Fibroblast of lung (primary cell): ENCODE data around the gene ATL1. TPM values are rescaled to one million over a fixed set of nuclear protein-coding genes. Genes with fewer than 3 reads are reported as not detected.
"Not testable (repeated sequence)": the region's sequence is repeated elsewhere in the genome, so short reads cannot be mapped to it uniquely, and the experiment has no call there.

Experiments used
- DNase-seq, 2 donors: peaks; one replicate each; pipeline versions ENCODE4 v3.0.0 to v3.0.0-alpha.2; 2010; ENCODE audit warnings: low read depth in 2 of 2
- H2AFZ ChIP-seq: 2 replicates; pipeline ENCODE4 v1.5.1; 2012; ENCODE audit warnings: low read length, control low read depth, inconsistent platforms
- H3K27ac ChIP-seq: 2 replicates; pipeline ENCODE4 v1.5.1; 2011; ENCODE audit warnings: low read length, control low read depth; ENCODE audit not compliant: insufficient read depth
- H3K27me3 ChIP-seq: 2 replicates; pipeline ENCODE4 v1.5.1; 2011; ENCODE audit warnings: mild to moderate bottlenecking, low read length; ENCODE audit not compliant: control insufficient read depth, insufficient read depth
- H3K36me3 ChIP-seq: 2 replicates; pipeline ENCODE4 v1.5.1; 2011; ENCODE audit warnings: low read length; ENCODE audit not compliant: control insufficient read depth, insufficient read depth
- H3K4me1 ChIP-seq: 2 replicates; pipeline ENCODE4 v1.5.1; 2011; ENCODE audit warnings: low read length; ENCODE audit not compliant: control insufficient read depth, insufficient read depth; ENCODE audit errors: extremely low read depth
- H3K4me2 ChIP-seq: 2 replicates; pipeline ENCODE4 v1.5.1; 2011; ENCODE audit warnings: low read length, control low read depth; ENCODE audit not compliant: insufficient read depth; ENCODE audit errors: extremely low read depth
- H3K4me3 ChIP-seq, 4 experiments: fragments of 200-600 bp in 1 of 4; sonication (generic) in 1 of 4; replicated peaks in 1 of 4; 2 replicates each; pipeline ENCODE4 v1.5.1; 2011 to 2016; ENCODE audit warnings: low read length in 4 of 4, low read depth in 3 of 4, mild to moderate bottlenecking in 3 of 4, control low read depth in 2 of 4, inconsistent platforms in 1 of 4, mixed read lengths in 1 of 4; ENCODE audit not compliant: insufficient read depth in 1 of 4; ENCODE audit errors: control extremely low read depth in 1 of 4
- H3K79me2 ChIP-seq: 2 replicates; pipeline ENCODE4 v1.5.1; 2012; ENCODE audit warnings: mild to moderate bottlenecking, low read length, inconsistent platforms; ENCODE audit not compliant: control insufficient read depth, insufficient read depth
- H3K9ac ChIP-seq: 2 replicates; pipeline ENCODE4 v1.5.1; 2011; ENCODE audit warnings: mild to moderate bottlenecking, low read length, control low read depth; ENCODE audit not compliant: insufficient read depth
- H3K9me3 ChIP-seq: 2 replicates; pipeline ENCODE4 v1.5.1; 2012; ENCODE audit warnings: low read depth, low read length; ENCODE audit not compliant: control insufficient read depth, insufficient read depth
- H4K20me1 ChIP-seq: 2 replicates; pipeline ENCODE4 v1.5.1; 2011; ENCODE audit warnings: low read length; ENCODE audit not compliant: control insufficient read depth, insufficient read depth; ENCODE audit errors: extremely low read depth
- EZH2 ChIP-seq: IDR thresholded peaks from 2 replicates; pipeline ENCODE4 v1.5.1; 2012; ENCODE audit warnings: low read length, control low read depth, mild to moderate bottlenecking; ENCODE audit errors: missing control alignments
- polyA plus RNA-seq, 2 donors: library from polyadenylated mRNA; depleted of rRNA in 1 of 2; stranded (reverse) in 1 of 2; unstranded in 1 of 2; fragments of >200 nt; gene quantifications; 2 replicates each; pipeline ENCODE4 v1.2.1, GENCODE V29; 2011 to 2012; ENCODE audit warnings: missing spikeins in 1 of 2
- total RNA-seq: library from RNA; depleted of rRNA; stranded (reverse); fragments of >200 nt; gene quantifications from 2 replicates; pipeline ENCODE4 v1.2.1, GENCODE V29; 2014
- TF ChIP-seq, protein P1 (sequence below), 2 donors: IDR thresholded peaks in 1 of 2; conservative IDR thresholded peaks in 1 of 2; 1 replicate in 1 of 2; 2 replicates in 1 of 2; pipeline ENCODE4 v1.5.1; 2011 to 2012; ENCODE audit warnings: low read length in 2 of 2, control low read depth in 1 of 2, inconsistent platforms in 1 of 2, low read depth in 1 of 2, mild to moderate bottlenecking in 1 of 2

ATL1 gene
- total and polyA plus RNA-seq, 2 donors (not counting 1 experiment from before 2014, with no cell fraction given): 14.9 to 16.2 TPM

GRCh38 chr14:50534997-50535396 lies 24.9 kb upstream of the ATL1 start:
- Histone ChIP-seq H3K4me1 (peaks cover 5% of the 10 kb centered on the region), H3K4me3 (no peak overlapping the region), H4K20me1 (no peaks in the 10 kb centered on the region), H3K27ac (no peak overlapping the region), H3K79me2 (peaks cover 22% of the 10 kb centered on the region), H3K9ac (no peak overlapping the region), H3K9me3 (no peaks in the 10 kb centered on the region), H2AFZ (no peak overlapping the region), H3K27me3 (no peaks in the 10 kb centered on the region), H3K4me2 (no peak overlapping the region), H3K36me3 (no peaks in the 10 kb centered on the region)
- DNase-seq: no peak
- TF ChIP-seq, protein P1, sequence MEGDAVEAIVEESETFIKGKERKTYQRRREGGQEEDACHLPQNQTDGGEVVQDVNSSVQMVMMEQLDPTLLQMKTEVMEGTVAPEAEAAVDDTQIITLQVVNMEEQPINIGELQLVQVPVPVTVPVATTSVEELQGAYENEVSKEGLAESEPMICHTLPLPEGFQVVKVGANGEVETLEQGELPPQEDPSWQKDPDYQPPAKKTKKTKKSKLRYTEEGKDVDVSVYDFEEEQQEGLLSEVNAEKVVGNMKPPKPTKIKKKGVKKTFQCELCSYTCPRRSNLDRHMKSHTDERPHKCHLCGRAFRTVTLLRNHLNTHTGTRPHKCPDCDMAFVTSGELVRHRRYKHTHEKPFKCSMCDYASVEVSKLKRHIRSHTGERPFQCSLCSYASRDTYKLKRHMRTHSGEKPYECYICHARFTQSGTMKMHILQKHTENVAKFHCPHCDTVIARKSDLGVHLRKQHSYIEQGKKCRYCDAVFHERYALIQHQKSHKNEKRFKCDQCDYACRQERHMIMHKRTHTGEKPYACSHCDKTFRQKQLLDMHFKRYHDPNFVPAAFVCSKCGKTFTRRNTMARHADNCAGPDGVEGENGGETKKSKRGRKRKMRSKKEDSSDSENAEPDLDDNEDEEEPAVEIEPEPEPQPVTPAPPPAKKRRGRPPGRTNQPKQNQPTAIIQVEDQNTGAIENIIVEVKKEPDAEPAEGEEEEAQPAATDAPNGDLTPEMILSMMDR (conservative IDR thresholded peaks at IDR 0.05 in 1 of 2, IDR thresholded peaks at IDR 0.05 in 1 of 2; ENCODE audit: low read depth in 1 of 2, low read length in 2 of 2): no peak
- TF ChIP-seq EZH2: no peak

GRCh38 chr14:50538034-50538433 lies 21.9 kb upstream of the ATL1 start:
- H4K20me1 ChIP-seq, H3K36me3 ChIP-seq, H3K4me3 ChIP-seq, H3K27ac ChIP-seq, H3K9me3 ChIP-seq, H3K27me3 ChIP-seq, DNase-seq, H3K9ac ChIP-seq, H3K79me2 ChIP-seq, H3K4me2 ChIP-seq, H2AFZ ChIP-seq, H3K4me1 ChIP-seq: not testable (repeated sequence)

GRCh38 chr14:50539051-50539450 lies 20.9 kb upstream of the ATL1 start:
- TF ChIP-seq, protein P1 (conservative IDR thresholded peaks at IDR 0.05 in 1 of 2, IDR thresholded peaks at IDR 0.05 in 1 of 2; ENCODE audit: low read depth in 1 of 2, low read length in 2 of 2): no peak
- no peak for TF ChIP-seq EZH2
- H3K36me3 ChIP-seq: no peaks in the 10 kb centered on the region
- no peak overlapping the region for H2AFZ ChIP-seq
- H3K27me3 ChIP-seq: no peaks in the 10 kb centered on the region
- no peak overlapping the region for H3K27ac ChIP-seq
- no peak for DNase-seq
- no peaks in the 10 kb centered on the region for H3K79me2 ChIP-seq
- no peak overlapping the region for H3K4me3 ChIP-seq
- no peak overlapping the region for H3K4me2 ChIP-seq
- no peaks in the 10 kb centered on the region for H4K20me1 ChIP-seq
- no peak overlapping the region for H3K9ac ChIP-seq
- no peaks in the 10 kb centered on the region for H3K9me3 ChIP-seq
- no peaks in the 10 kb centered on the region for H3K4me1 ChIP-seq
